HAP-1 (cell line): ENCODE data around the gene JPH3.
"Not testable (repeated sequence)": the region's sequence is repeated elsewhere in the genome, so short reads cannot be mapped to it uniquely, and the experiment has no call there.

ENCODE experiments used
- DNase-seq, 2 experiments: peaks; one replicate each; pipeline ENCODE4 v3.0.0-alpha.2; 2016 to 2020; ENCODE audit warnings: low spot score in 2 of 2
- H3K27me3 ChIP-seq: fragments of 250-450 bp; sonication (Bioruptor Pico); 2 replicates; pipeline ENCODE4 v1.5.1; 2020; ENCODE audit warnings: low read depth, mild to moderate bottlenecking, moderate library complexity
- H3K36me3 ChIP-seq: fragments of 250-450 bp; sonication (Bioruptor Pico); replicated peaks from 2 replicates; pipeline ENCODE4 v1.5.1; 2020; ENCODE audit warnings: mild to moderate bottlenecking
- H3K4me1 ChIP-seq: fragments of 250-450 bp; sonication (Bioruptor Pico); 2 replicates; pipeline ENCODE4 v1.5.1; 2020; ENCODE audit warnings: mild to moderate bottlenecking
- H3K4me3 ChIP-seq: fragments of 250-450 bp; sonication (Bioruptor Pico); 2 replicates; pipeline ENCODE4 v1.5.1; 2020; ENCODE audit warnings: mild to moderate bottlenecking, moderate library complexity
- H3K9me3 ChIP-seq: fragments of 250-450 bp; sonication (Bioruptor Pico); 2 replicates; pipeline ENCODE4 v1.5.1; 2020; ENCODE audit warnings: mild to moderate bottlenecking, moderate library complexity
- in situ Hi-C: fragments of 300-500 bp; cut with MboI; formaldehyde crosslinking; loops from 3 replicates; pipeline ENCODE4 v1.14.3; 2020; ENCODE audit warnings: low sequenced_read_pairs, inconsistent platforms, mixed read lengths

Gene JPH3

DNA sequence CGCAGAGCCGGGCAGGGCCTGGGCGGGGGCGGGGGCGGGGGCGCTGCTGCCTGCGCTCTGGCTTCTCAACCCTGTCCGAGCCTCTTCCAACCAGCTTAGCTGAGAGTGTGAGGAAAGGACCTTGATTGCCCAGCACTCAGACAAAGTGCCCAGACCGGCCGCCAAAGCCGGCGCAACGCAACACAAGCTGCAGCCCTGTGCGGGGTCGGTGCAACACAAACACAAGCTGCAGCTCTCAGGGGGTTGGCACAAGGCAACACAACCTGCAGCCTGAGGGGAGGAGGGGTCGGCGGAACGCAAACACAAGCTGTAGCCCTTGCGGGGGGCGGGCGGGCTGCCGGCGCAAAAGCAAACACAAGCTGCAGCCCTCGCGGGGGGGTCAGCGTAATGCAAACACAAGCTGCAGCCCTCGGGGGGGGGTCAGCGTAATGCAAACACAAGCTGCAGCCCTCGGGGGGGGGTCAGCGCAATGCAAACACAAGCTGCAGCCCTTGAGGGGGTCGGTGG is 103.5 kb downstream of the JPH3 start:
- in situ Hi-C loops: no loop called here
- H3K36me3 ChIP-seq: peaks cover 52% of the 10 kb centered on the region
- H3K9me3 ChIP-seq: no peaks in the 10 kb centered on the region
- H3K4me3 ChIP-seq: no peak overlapping the region
- no peaks in the 10 kb centered on the region for H3K4me1 ChIP-seq
- no peak for DNase-seq
- H3K27me3 ChIP-seq: no peaks in the 10 kb centered on the region

DNA sequence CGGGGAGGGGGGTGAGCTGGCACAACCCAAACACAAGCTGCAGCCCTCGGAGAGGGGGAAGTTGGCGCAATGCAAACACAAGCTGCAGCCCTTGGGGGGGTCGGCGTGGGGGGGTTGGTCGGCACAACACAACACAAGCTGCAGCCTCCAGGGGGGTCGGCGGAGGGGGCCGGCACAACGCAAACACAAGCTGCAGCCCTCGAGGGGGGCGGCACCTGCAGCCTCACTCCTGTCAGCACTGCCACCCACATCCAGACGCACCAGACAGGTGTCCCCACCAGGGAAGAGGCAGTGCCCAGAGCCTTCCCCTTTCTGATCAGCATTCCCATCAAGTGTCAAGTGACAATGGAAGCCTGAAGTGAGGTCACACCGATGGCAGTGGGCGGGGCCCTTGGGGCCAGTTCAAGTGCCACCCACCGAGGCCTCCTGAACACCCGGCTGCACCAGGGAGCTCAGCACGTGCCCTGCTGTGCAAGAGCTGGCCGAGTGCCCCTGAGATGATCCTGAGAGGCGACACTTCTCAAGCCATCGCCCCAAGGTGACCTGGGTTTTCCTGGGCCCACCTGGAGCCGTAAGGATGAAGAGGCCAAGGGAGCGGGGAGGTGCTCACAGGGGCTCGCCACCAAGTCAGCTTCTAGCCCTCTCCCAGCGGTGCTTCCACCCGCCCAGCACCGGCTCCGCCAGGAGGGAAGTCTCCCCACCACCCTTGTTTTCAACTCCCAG is 104.1 kb downstream of the JPH3 start:
- Histone ChIP-seq H3K27me3 (no peaks in the 10 kb centered on the region), H3K36me3 (peaks cover 48% of the 10 kb centered on the region), H3K4me1 (no peaks in the 10 kb centered on the region), H3K9me3 (no peaks in the 10 kb centered on the region), H3K4me3 (no peak overlapping the region)
- in situ Hi-C loops: no loop called here
- no peak for DNase-seq

DNA sequence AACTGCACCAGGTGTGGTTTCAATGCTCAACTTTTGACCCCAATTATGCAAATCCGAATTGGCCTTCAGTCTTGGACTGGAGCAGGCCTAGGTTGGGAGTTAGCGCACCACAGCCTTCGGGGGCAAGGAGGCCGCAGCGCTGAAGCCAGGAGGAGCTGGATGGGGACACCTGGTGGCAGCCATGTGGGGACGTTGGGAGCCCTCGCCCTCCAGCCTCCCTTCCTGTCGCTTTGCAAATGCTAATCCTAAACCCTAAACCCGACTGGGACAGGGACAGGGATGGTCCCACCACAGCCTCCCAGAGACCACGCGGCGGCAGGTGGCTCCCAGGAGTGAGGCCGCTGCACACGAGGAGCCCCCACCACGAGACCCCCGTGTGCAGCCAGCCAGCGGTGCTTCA is 104.8 kb downstream of the JPH3 start:
- peaks cover 45% of the 10 kb centered on the region for H3K36me3 ChIP-seq
- in situ Hi-C loops: no loop called here

DNA sequence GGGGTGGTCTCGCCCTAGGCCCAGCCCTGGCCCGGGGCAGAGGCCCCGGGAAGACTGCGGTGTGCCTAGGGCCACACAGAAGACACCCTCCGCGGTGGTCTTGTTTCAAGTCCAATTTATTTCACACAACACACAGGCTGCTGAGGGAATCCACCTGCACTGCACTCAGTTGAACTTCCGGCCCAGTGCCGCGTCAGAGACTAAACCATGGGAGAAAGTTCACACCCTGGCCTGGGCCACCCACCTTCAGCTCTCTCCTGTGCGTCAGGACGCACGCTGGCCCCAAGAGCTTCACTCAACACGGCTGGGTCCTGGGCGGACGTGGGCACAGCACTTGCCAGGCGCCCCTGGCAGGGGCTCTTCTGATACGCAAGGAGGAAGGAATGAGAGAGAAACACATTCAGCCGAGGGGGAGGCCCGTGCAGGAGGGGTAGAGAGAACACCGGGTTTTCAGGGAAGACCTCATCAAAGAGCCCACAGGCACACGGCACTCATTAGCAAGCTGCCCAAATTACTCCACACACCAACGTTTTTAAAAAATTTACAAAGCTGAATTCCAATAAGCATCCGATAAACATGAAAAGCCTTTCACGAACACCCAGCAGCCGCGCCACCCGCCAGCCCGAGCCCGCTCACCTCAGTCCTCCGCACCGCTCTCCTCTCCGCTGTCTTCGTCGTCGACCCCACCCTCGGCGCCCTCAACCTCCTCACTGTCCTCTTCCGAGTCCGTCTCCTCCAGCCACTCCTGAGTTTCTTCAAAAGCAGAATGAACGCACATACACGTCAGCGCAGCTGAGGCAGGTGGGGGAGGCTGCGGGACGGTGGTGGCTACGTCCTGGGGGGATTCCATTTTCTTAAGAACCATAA is 105.6 kb downstream of the JPH3 start:
- Histone ChIP-seq H3K9me3 (no peaks in the 10 kb centered on the region), H3K27me3 (no peaks in the 10 kb centered on the region), H3K4me1 (no peaks in the 10 kb centered on the region), H3K36me3 (peaks cover 40% of the 10 kb centered on the region), H3K4me3 (no peak overlapping the region)
- DNase-seq: no peak
- in situ Hi-C loops: no loop called here

More for the DNA sequence above, 104.8 kb downstream of the JPH3 start:
- H3K27me3 ChIP-seq: no peaks in the 10 kb centered on the region
- no peak overlapping the region for H3K4me3 ChIP-seq
- no peaks in the 10 kb centered on the region for H3K4me1 ChIP-seq
- DNase-seq: no peak
- H3K9me3 ChIP-seq: no peaks in the 10 kb centered on the region

DNA sequence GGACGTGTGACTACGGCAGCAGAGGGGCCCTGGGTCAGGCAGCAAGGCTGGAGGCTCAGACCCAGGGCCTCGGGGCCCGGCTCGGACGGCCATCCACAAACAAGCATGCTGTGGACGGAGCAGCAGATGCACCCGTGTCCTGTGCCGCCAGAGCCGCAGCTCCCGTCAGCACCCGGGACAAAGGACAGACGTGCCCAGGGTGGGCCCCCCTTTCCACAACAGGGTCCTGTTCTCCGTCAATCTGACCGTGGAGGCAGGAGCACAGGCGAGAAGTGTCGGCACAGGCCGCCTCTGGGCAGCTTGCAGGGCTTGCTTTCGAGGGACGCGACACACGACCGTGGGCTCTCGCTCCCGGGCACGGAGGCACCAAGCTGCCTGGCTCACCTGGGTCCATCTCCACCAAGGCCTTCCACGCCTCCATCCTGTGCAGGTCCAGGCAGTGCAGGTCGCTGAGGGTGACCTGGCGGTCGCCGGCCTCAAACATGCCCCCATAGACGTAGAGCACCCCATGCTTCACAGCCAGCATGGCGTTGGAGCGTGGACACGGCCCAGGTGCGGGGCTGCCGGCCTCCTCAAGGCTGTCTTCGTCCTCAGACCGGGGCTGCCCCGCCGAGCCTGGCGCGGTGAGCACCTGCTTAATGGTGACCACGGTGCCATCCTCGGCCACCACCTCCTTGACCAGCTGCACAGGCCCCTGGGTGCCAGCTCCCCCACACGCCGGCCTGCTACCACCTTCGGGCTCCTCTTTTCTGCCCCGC is 106.8 kb downstream of the JPH3 start:
- no peaks in the 10 kb centered on the region for H3K4me1 ChIP-seq
- DNase-seq: no peak
- H3K4me3 ChIP-seq: no peak overlapping the region
- no peaks in the 10 kb centered on the region for H3K9me3 ChIP-seq
- H3K27me3 ChIP-seq: no peaks in the 10 kb centered on the region
- peaks cover 43% of the 10 kb centered on the region for H3K36me3 ChIP-seq
- in situ Hi-C loops: no loop called here

- Histone ChIP-seq H3K4me1 (no peaks in the 10 kb centered on the region), H3K4me3 (no peak overlapping the region), H3K36me3 (peaks cover 43% of the 10 kb centered on the region), H3K9me3 (no peaks in the 10 kb centered on the region), H3K27me3 (no peaks in the 10 kb centered on the region)
- no peak for DNase-seq
- in situ Hi-C loops: no loop called here
These were observed 107.4 kb downstream of the JPH3 start for GRCh38 chr16:87709677-87710076.

DNA sequence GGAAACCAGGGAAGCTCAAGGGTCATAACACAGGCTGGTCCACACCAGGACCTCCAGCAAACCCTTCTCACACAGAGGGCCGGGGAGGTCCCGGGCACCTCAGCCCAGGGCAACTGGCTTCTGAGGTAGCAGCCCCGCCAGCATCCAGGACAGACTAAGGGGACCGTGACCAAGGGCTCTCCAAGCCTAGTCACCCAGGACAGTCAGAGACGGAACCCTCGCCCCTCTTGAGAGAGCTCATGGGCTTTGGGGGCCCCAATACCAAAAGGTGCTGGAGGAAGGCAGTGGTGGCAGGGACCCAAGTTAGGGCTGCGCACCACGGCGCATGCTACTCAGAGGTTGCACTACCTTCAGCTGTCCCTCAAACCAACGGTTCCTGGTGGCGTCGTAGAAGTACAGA is 108.6 kb downstream of the JPH3 start:
- DNase-seq: no peak
- no peak overlapping the region for H3K4me3 ChIP-seq
- no peaks in the 10 kb centered on the region for H3K9me3 ChIP-seq
- in situ Hi-C loops: no loop called here
- no peaks in the 10 kb centered on the region for H3K4me1 ChIP-seq
- peaks cover 46% of the 10 kb centered on the region for H3K36me3 ChIP-seq
- H3K27me3 ChIP-seq: no peaks in the 10 kb centered on the region

DNA sequence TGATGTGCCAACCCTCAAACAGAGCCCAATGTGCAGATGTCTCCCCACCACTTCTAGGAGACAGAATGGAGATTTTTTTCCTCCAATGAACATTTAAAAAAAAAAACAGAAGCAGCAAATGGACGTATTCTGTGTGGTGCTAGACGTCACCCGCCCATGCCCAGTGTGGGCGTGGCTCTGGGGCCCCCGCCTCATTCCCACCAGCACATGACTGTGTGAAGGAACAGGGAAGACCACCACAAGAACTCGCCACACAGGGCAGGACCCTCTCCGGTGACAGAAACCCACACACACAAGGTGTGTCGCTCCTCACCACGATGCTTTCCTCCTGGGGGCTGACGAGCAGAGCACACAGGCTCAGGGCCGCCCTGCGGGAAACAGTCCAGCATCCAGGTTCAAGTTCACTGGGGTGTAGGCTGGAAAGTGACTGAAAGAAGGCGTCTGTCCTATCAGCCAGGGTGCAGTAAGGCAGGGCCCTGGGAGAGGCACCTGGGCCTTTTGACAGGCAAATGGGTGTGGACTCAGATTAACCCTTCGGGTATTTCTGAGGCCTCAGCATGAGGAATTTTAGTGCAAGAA is 110.0 kb downstream of the JPH3 start:
- Histone ChIP-seq H3K4me1 (no peaks in the 10 kb centered on the region), H3K36me3 (peaks cover 42% of the 10 kb centered on the region), H3K9me3 (no peaks in the 10 kb centered on the region), H3K4me3 (no peak overlapping the region), H3K27me3 (no peaks in the 10 kb centered on the region)
- in situ Hi-C loops: no loop called here
- no peak for DNase-seq

GRCh38 chr16:87713451-87714229 is 111.3 kb downstream of the JPH3 start:
- Histone ChIP-seq H3K9me3 (no peaks in the 10 kb centered on the region), H3K27me3 (no peaks in the 10 kb centered on the region), H3K36me3 (peaks cover 41% of the 10 kb centered on the region), H3K4me1 (no peaks in the 10 kb centered on the region), H3K4me3 (no peak overlapping the region)
- in situ Hi-C loops: no loop called here
- no peak for DNase-seq

- no peak overlapping the region for H3K4me3 ChIP-seq
- in situ Hi-C loops: no loop called here
- H3K9me3 ChIP-seq: no peaks in the 10 kb centered on the region
- H3K36me3 ChIP-seq: peaks cover 25% of the 10 kb centered on the region
- no peaks in the 10 kb centered on the region for H3K27me3 ChIP-seq
- H3K4me1 ChIP-seq: no peaks in the 10 kb centered on the region
- DNase-seq: no peak
These were observed 112.9 kb downstream of the JPH3 start for GRCh38 chr16:87715231-87715630.

- no peak overlapping the region for H3K4me3 ChIP-seq
- DNase-seq: no peak
- peaks cover 20% of the 10 kb centered on the region for H3K36me3 ChIP-seq
- no peaks in the 10 kb centered on the region for H3K9me3 ChIP-seq
- H3K27me3 ChIP-seq: no peaks in the 10 kb centered on the region
- in situ Hi-C loops: no loop called here
- H3K4me1 ChIP-seq: no peaks in the 10 kb centered on the region
These were observed 113.3 kb downstream of the JPH3 start for GRCh38 chr16:87715658-87716057.

GRCh38 chr16:87718831-87719230 is 116.5 kb downstream of the JPH3 start:
- peaks cover 28% of the 10 kb centered on the region for H3K36me3 ChIP-seq
- H3K27me3 ChIP-seq, in situ Hi-C loops, DNase-seq, H3K4me1 ChIP-seq, H3K9me3 ChIP-seq, H3K4me3 ChIP-seq: not testable (repeated sequence)

GRCh38 chr16:87720446-87720845 is 118.1 kb downstream of the JPH3 start:
- Histone ChIP-seq H3K9me3 (no peaks in the 10 kb centered on the region), H3K4me1 (no peaks in the 10 kb centered on the region), H3K27me3 (no peaks in the 10 kb centered on the region), H3K36me3 (peaks cover 24% of the 10 kb centered on the region), H3K4me3 (no peak overlapping the region)
- in situ Hi-C loops: no loop called here
- DNase-seq: no peak
